OCI-LY7 (cell line): ENCODE results near the gene OOSP1.

Experiments
- CTCF ChIP-seq: fragments of 200-600 bp; sonication (generic); conservative IDR thresholded peaks from 2 replicates; pipeline ENCODE4 v1.5.1; 2014; ENCODE audit warnings: mild to moderate bottlenecking, antibody characterized with exemption, low read length, moderate library complexity, mixed read lengths
- EZH2phosphoT487 ChIP-seq: fragments of 200-600 bp; sonication (generic); IDR thresholded peaks from 2 replicates; pipeline ENCODE4 v1.6.1; 2018; ENCODE audit warnings: low read depth, borderline replicate concordance, mild to moderate bottlenecking, mixed run types, antibody characterized with exemption, low read length, moderate library complexity, mixed read lengths

- no peak for TF ChIP-seq CTCF
- TF ChIP-seq EZH2phosphoT487: no peak
These were observed 36.9 kb upstream of the OOSP1 start for GRCh38 chr11:59901306-59901705.
